Stimulated activated CD8-positive, alpha-beta memory T cell treated with anti-CD3 and anti-CD28 coated beads, Interleukin-2, amount 100 ng/mL, for 1 hour (primary cell): ENCODE results near the gene CBFA2T2.

Experiments used
- DNase-seq, 2 donors: peaks; one replicate each; pipeline ENCODE4 v3.0.0-alpha.2; 2020; ENCODE audit warnings: low read depth in 2 of 2

Gene CBFA2T2

DNA sequence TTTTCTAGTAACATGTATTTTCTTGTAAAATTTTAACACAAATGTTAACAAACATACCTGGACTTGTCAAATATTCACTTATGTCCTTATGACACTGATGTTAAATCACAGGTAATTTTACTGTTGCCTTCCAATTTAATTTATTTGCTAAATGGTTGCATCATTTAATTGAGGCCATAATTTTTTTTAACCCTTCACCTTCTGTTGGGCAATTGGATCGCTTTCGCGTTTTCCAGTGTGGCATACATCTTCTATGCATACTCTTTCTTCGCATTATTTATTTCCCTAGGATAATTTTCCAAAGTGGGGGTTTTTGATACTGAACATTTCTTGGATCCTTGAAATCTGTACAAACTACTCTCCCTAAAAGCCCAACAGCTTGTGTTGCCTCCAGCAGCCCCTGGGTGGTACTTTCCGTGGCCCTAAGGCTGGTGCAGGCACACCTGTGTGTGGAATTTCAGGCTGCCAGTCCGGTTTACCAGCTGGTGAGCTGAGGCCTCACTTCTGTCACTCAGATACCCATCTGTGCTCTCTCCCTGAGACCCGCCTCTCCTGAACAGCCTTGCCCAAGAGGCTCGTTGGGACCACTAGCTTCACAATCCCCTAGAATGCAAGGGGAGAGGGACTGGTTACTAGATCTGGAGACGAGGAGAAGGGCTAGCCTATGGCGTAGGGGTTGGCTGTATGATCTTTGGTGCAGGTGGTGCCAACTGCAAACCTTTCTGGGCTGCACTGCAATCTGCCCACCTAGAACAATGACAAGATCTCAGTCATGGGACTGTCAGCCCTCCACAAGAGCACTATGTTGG is 161.1 kb downstream of the CBFA2T2 start:
- DNase-seq = no peak

DNA sequence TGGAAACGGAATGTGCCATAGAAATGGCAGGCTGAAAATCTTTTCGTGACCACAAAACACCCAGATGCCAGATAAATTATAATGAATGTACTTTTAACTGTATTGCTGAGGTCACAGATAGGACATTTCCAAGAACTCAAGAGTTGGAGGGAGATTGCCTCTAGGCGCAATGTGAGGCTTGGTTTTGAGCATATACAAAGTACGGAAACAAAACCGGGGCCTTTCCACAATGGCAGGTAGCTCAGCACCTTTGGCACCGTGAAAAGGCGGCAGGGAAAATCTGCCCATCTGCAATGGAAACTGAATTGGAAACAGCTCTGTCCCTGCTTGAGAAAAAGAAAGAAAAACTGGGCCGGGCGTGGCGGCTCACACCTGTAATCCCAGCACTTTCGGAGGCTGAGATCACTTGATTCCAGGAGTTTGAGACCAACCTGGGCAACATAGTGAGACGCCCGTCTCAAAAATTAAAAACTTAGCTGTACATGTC is 161.7 kb downstream of the CBFA2T2 start:
- no peak for DNase-seq

DNA sequence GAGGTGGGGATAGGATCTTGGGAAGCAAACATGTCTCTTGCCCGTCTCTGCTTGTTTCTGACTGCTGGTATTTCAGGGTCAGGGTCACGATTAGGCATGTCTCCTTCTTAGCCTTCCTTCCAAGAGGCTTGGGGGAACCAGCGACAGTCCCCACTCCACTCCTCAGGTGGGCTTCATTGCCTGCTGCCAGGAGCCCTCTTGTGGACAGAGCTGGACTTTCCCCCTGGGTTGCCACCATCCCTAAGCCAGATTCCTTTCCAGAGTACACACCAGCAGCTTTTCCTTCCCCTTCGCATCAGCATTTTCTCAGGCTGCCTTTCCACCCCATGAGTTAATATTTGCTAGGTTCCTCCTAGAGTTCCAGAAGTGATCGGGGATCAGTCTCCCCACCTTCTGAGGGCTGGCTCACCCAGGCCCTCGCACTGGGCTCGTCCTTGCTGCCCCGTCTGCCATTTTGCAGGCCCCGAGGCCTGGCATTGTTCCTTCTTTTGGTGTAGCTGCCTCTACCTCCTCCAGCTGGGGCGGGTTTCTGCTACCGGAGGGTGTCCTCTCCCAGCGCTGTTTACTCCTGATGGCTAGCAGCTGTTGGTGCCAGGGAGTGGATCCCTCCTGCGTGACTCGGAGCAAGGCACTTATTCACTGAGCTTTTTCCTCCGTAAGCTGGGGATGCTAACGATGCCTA is 163.5 kb downstream of the CBFA2T2 start:
- DNase-seq = no peak

DNA sequence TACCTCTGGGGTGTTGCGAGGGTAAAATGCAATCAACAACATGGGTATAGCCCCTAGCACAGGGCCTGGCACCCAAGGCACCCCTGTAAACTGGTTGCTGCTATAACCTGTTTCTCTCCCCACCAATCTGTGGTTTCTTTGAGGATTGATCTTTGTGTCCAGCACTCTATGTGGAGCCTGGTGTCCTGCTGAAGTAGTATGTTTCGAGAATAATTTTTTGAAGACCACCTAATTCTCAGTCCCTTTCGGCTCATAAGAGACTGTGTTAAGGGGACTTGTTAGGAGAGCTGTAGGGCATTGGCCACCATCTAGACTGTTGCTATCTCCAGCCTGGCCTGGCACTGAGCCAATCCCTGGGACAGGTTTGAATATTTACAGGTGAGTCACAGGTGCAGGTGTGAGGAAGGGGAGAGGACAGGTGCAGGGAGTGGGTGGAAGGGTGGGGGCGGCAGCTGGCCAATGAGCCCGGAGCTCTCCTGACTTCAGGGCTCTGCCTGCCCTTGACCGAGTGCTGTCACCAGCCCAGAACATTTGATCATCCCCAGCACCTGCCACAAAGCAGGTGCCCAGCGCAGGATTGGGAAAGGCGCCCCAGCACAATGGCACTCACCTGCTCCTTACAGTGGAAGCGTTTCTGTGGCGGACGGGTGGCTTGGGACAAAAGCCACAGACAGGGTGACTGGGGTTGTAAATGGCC is 164.2 kb downstream of the CBFA2T2 start:
- DNase-seq = no peak

DNA sequence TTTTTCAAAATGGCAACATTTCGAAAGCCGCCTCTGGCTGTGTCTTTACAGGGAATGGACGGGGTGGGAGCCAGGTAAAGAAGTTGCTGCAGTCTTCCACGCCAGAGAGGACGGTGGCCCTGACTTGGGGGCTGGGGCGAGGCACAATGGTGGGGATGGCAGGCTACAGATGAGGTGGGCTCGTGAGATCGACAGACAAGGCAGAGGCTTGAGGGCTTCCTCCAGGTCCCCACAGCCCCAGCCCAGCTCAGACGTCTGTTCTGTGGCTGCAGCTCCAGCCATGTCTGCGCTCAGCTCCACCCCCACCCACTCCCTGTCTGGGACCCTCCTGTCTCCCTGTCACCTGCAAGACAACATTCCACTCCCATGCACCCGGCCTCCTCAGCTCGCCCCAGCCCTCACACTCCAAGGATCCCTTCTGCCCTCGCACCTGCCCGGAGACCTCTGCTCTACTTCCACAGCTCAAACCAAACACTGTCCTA is 164.8 kb downstream of the CBFA2T2 start:
- no peak for DNase-seq

DNA sequence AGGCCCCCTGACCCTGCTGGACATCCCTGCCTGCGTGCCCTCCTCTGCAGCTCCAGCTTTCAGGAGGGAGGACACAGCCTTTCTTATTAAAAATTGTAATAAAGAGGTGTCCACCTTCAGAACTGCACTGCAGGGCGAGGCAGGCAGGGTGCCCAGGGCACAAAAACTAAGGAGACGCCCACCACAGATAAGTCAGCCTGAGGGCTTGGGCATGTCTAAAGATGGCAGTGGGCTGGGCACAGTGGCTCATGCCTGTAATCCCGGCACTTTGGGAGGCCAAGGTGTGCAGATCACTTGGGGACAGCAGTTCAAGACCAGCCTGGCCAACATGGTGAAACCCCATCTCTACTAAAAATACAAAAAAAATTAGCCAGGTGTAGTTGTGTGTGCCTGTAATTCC is 165.3 kb downstream of the CBFA2T2 start:
- DNase-seq = no peak

DNA sequence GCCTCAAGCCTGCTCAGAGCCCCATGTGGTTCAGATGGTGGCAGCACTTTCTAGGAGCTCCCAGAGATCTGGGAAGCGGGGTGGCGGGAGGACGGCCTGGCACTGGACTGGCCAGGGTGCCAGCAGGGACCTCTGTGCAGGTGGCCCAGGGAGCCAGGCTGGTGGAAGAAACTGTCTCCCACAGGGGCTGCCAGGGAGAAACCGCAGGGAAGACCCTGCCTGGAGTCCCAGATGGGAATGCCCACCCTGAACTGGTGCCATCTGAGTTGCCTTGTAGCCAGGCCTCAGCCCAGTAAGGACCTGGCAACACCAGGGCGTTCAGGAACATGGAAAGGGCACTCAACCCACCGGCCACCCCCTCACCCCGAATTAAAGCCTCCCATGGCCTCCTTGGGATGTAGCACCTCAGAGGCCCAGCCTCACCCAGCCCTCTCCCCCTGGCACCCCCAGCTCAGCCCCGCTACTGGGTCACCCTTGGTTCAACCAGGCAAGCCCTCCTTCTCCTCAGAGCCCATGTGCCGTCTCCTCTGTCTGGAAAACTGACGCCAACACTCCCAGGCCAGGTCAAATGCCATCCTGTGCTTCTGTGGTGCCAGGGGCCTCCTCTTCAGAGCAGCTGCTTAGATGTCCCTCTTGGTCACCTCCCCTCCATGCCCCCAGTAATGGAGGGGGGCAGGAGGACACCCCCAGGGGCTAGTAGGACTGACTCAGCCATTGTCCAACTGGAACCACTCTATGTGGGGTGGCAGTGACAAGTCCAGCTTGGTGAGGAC is 166.3 kb downstream of the CBFA2T2 start:
- no peak for DNase-seq

DNA sequence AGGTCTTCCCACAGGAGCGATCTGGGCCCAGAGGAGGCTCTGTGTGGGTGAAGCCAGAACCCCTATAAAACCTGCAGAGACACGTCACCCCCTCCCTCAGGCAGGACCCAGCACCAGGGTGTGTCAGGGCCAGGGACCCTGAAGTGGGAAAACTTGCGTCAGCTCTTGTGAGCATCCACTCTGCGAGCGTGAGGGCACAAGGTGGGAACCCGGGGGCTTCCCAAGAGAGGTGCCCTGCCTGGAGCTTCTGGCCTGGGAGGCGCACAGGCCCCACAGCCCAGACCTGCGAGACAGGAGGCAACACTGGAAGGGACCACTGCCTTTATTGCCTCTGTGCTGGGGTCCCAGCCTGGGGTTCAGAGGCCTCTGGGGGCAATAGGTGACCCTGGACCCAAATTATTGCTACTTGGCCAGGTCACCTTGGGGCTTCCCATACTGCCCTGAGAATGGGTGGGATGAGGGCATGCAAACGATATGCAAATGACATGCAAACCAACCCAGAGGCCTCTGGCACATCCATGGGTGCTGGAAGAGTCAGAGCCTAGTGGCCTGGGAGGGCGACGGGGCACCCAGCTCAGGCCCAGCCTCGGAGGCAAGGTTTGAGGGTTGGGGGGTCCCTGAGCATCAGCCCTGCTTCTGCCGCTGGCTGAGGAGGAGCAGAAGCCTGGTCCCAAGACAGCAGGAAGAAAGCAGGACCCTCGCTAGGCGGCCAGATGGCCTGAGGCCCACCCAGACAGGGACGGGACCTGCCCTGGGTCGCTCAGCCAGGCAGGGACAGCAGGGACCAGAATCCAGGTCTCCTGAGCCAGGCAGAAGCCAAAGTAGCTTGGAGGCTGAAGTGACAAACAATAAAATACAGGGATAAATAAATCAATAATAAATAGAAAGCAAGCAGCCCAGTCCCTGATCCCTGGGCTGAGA is 167.1 kb downstream of the CBFA2T2 start:
- no peak for DNase-seq

DNA sequence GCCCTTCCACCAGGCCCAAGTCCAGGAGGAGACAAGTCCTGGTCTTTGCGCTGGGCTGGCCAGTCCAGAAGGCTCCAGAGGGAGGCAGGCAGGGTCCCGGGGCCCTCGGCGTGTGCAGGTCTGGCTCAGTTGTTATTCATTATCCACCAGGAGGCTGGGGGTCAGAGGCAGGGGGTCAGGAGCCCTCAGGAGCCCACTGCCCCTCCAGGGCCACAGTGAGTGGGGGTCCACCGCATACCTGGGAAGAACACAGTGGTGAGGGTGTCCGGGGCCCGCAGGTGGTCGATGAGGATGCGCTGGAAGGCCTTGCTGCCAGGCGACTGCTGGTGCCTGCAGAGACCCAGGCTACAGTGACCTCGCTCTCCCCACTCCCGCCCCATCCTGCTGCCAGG is 167.8 kb downstream of the CBFA2T2 start:
- no peak for DNase-seq

DNA sequence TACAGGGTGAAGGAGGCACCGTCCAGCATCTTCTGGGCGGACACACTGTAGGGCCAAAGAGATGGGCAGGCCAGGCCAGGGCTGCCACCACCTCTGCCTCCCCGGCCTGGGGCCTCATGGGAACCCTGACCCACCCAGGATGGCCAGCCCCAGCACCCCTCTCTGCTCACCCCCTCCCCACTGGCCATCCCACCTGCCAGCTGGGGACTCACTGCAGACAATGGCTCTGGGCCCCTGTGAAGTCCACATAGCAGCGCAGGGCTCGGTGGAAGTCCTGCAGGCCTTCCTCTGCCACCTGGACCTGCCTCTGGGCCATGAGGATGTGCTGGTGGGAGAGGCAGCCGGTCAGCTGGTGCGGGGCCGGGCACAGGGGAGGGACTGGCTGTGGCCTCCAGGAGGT is 168.6 kb downstream of the CBFA2T2 start:
- DNase-seq = no peak

DNA sequence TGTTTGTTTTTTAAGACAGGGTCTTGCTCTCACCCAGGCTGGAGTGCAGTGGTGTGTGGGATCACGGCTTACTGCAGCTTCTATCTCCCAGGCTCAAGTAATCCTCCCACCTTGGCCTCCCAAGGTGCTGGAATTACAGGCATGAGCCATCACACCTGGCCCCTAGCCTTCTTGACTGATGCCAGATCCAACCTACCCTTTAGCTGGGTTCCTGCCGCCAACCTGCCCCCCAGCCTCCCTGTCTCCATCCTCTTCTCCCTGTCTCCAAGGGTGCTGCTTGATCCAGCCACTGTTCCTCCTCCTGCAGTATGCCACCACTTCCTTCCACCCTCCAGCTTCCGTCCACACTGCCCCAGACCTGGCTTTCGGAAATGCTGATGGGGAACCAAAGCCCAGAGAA is 169.0 kb downstream of the CBFA2T2 start:
- no peak for DNase-seq

DNA sequence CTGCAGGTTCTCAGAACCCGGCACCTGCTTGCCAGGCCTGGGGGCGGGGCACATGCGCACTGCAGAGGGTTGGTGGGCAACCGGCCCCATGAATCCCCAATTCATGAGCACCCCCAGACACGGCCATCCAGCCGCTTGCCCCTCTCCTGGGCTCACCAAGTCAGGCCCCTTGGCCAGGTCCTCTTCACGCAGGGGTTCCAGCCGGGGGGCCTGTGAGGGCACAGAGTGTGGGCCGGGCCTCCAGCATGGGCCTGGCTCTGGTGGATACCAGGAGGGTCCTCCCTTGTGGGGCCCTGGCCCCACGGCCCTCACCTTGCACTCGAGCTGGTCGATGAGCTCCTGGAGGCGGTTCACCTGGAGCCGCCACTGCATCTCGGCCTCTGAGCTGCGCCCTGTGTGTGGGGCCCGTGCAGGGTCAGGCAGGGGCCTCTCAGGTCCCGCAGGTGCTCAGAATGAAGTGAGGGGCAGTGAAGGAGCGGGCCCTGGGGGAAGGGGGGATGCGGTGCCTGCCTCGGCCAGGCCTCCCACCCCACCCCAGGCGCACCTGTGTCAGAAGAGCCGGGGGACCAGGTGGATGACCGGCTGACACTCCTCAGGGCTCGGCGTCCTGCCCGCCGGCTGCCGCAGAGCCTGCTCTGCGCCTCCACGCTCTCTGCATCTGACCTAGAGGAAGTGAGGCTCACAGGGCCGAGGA is 169.6 kb downstream of the CBFA2T2 start:
- DNase-seq = no peak

DNA sequence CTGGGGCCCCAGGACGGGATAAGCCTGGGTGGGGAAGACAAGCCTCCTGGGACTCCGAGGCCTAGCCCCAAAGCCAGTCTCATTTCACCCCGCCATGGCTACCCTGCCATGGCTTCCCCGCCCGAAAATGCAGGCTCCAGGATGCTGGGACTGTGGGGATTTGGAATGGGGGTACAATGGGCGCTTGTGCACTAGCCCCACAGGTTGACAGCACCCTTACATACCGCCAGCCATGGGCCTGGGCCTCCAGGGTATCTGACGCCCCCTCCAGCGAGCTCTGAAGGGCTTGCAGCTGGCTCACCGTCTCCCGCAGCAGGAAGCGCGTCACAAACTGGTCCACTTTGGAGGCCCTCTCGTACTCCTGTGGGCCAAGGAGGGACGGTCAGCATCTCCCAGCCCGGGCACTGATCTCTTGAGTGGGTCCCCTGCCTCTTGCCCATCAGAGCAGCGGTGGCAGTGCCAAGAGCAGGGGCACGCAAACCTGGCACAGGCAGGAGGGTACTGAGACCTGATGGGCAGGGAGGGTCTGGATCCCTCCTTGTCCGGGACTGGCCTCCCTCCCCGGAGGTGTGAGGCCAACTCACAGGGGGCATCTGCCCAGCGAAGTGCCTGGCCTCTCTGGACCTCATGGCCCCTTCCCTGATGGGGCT is 170.3 kb downstream of the CBFA2T2 start:
- DNase-seq = no peak

DNA sequence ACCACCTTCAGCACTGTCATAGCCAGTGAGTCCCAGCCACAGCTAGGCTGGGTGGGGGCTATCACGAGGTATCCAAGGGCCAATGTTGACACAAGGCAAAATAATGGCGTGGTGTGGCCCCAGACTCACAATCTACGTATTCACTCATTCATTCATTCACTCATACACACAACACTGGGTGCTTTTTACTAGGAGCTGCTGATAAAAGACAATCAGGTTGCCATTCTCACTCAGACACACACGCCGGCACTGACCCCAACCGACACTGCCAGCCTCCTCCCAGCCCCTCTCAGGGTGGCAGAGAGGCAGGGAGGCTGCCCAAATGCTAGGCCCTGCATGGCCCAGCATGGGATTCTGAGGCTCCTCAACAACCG is 170.8 kb downstream of the CBFA2T2 start:
- DNase-seq = no peak

DNA sequence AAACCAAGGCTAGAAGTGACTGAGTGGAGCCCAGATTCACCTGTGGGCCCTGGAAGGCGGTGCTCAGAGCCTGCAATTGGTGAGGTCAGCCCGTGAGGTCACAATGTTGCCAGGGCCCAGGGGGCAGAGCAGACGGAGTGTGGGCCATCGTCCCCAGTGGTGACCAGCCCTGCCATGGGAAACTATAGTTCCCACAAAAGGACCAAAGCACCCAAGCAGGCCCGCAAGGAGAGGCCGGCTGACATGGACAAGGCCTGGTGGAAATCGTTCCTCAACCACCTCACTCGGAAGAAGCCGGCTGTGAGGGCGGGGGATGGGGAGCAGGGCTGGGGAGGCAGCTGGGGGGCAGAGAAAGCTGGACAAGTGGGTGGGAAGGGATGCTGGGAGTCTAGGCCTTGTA is 172.3 kb downstream of the CBFA2T2 start, which contains the start of gene C20orf144:
C20orf144 (plus strand) TSS at position 156 of the 400 bp plus-strand sequence; CDS start at position 175, 19 bp downstream.
- no peak for DNase-seq

DNA sequence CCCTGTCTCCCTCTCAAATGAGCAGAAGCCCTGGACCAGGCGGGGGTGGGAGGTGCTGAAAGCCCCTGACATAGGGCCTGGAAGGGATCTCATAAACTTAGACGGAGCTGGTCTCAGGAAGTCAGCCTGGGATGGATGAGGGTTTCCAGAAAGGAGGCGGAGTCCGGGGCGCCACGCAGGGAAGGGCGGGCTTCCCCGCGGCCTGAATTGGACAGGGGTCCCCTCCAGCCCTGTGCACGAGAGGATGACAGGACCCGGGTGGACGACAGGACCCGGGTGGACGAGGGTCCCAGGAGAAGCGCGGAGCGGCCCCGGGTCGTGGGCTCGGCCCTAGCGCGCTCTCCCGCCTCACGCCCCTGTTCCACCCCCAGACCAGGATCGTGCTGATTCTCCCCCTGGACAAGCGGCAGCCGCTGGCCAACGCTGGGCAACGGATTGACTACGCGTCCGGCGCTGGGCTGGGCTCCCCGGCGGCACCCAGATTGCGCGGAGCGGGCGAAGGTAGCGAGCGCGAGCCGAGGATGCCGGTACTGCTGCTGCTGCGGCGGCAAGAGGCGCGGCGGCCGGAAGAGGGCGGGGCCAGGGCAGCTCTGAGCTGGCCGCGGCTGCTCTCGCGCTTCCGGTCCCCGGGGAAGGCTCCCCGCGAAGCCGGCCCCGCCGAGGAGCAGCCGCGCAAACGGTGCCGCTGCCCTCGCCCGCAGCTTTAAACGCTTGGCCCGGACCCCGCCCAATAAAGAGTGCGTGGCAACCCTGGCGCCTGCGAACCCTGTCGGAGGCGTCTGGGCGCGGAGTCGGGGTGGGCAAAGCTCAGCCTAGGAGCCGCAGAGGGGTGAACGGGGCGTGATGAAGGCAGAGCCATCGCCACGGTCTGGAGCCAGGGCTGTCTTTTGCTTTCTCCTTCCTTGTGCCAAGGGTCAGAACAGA is 173.5 kb downstream of the CBFA2T2 start:
- peak; percentile 63 to 67 for DNase-seq

DNA sequence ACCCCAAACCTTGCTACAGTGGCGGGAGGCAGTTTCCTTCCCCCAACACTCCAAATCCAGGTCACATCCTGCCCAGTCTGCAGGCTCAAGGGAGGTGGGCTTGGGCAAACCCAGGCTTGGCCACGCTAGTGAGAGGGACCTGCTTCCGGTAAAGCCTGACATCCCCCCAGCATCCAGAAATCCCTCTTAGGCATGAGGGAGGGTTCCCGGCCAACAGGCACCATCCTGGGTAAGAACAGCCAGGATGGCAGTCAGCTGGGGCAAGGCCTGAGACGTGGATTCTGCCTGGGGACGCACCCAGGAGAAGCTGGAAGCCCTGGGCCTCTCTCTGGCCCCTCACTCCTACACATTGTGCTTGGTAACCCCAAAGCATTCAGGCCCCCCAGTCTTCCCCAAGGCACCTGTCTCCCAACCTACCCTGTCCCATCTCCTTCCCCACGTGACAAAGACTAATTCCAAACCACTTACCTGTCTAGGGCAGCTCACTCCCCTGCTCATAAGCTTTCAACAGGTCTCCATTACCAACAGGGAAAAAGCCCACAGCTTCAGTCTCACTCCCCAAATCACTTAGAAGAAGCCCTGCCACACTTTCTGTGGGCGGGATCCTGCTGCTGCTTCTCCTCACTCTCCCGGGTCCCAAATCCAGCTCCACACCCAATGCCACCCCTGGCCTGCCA is 174.3 kb downstream of the CBFA2T2 start:
- DNase-seq = no peak

DNA sequence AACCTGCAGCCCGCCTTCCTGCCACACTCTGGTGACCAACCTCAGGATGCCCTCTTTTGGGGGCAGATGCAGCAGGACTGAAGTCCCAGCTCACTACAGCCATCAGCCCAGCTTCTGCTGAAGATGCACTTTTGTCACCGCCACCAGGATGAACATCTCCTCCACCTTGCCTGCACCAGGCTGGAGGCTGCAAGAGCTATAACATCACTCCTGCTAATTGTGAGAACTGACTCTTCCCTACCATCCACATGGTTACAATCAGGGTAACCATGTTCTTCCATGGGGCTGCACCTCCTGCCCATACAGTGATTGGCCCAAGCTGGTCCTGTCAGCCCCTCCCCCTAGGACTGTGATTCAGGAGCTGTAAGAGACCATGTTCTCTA is 174.9 kb downstream of the CBFA2T2 start:
- no peak for DNase-seq
